ENCODE results near the gene TIAM1. TPM values are rescaled to one million over a fixed set of nuclear protein-coding genes. Genes with fewer than 3 reads are reported as not detected.

The TIAM1 gene
- total and polyA plus RNA-seq, 2 experiments from 2014 or later: 3.2 to 7.6 TPM

GRCh38 chr21:31211836-31212235, 132.2 kb downstream of the TIAM1 start:
- Histone ChIP-seq H3K36me3 (ENCODE audit: low read depth) (no peaks in the 10 kb centered on the region), H3K9me3 (ENCODE audit: low read depth) (no peaks in the 10 kb centered on the region), H4K20me1 (ENCODE audit: insufficient read depth) (no peaks in the 10 kb centered on the region), H3K9me2 (ENCODE audit: insufficient read depth) (no peaks in the 10 kb centered on the region), H2AFZ (no peak overlapping the region), H3K27ac (no peak overlapping the region; the same call in 1 of the 2 replicates), H3K4me2 (ENCODE audit: unreplicated experiment) (no peak overlapping the region), H3K79me2 (ENCODE audit: insufficient read depth) (no peaks in the 10 kb centered on the region), H3K4me1 (ENCODE audit: insufficient read depth) (peaks cover 7% of the 10 kb centered on the region; the same call in 1 of the 2 replicates), H3F3A (ENCODE audit: insufficient read depth) (no peaks in the 10 kb centered on the region), H3K4me3 (no peak overlapping the region), H3K9ac (no peak overlapping the region), H3K27me3 (replicated peaks; ENCODE audit: insufficient read depth) (no peaks in the 10 kb centered on the region)
- 88 to 94% methylated on average over 2 of the region's 2 CpGs for WGBS, 2 experiments (ENCODE audit: low coverage in 1 of 2, low lambda C conversion rate in 2 of 2, missing lambda C conversion rate in 2 of 2)
- TF ChIP-seq EZH2 (IDR thresholded peaks at IDR 0.05; ENCODE audit: insufficient read depth, poor library complexity, severe bottlenecking) (no peak), EZH2phosphoT487 (IDR thresholded peaks at IDR 0.05; ENCODE audit: insufficient read depth, low read depth) (no peak)
- DNase-seq: peak; percentile 19
- in situ Hi-C loops (cut with MboI): no loop called here

GRCh38 chr21:31205412-31205811, 138.6 kb downstream of the TIAM1 start:
- Histone ChIP-seq H3F3A (ENCODE audit: insufficient read depth) (peaks cover 33% of the 10 kb centered on the region), H3K4me3 (no peak overlapping the region), H2AFZ (no peak overlapping the region), H3K4me1 (ENCODE audit: insufficient read depth) (peaks cover 37% of the 10 kb centered on the region), H4K20me1 (ENCODE audit: insufficient read depth) (no peaks in the 10 kb centered on the region), H3K9me3 (ENCODE audit: low read depth) (no peaks in the 10 kb centered on the region), H3K36me3 (ENCODE audit: low read depth) (no peaks in the 10 kb centered on the region), H3K9me2 (ENCODE audit: insufficient read depth) (no peaks in the 10 kb centered on the region), H3K27me3 (replicated peaks; ENCODE audit: insufficient read depth) (no peaks in the 10 kb centered on the region), H3K79me2 (ENCODE audit: insufficient read depth) (no peaks in the 10 kb centered on the region), H3K4me2 (ENCODE audit: unreplicated experiment) (no peak overlapping the region), H3K27ac (no peak overlapping the region), H3K9ac (no peak overlapping the region)
- 87 to 100% methylated on average over 1 of the region's 1 CpG for WGBS, 2 experiments (ENCODE audit: low coverage in 1 of 2, low lambda C conversion rate in 2 of 2, missing lambda C conversion rate in 2 of 2)
- in situ Hi-C loops (cut with MboI): no loop called here
- no peak for DNase-seq
- no peak for TF ChIP-seq EZH2phosphoT487 (IDR thresholded peaks at IDR 0.05; ENCODE audit: insufficient read depth, low read depth)
- TF ChIP-seq EZH2 (IDR thresholded peaks at IDR 0.05; ENCODE audit: insufficient read depth, poor library complexity, severe bottlenecking): no peak

GRCh38 chr21:31204801-31205200, 139.3 kb downstream of the TIAM1 start:
- Histone ChIP-seq H3K9ac (no peak overlapping the region), H3K4me1 (ENCODE audit: insufficient read depth) (peaks cover 37% of the 10 kb centered on the region), H3K4me2 (ENCODE audit: unreplicated experiment) (no peak overlapping the region), H3K4me3 (no peak overlapping the region), H3F3A (ENCODE audit: insufficient read depth) (peaks cover 33% of the 10 kb centered on the region), H3K27ac (no peak overlapping the region), H3K9me3 (ENCODE audit: low read depth) (no peaks in the 10 kb centered on the region), H3K79me2 (ENCODE audit: insufficient read depth) (no peaks in the 10 kb centered on the region), H3K9me2 (ENCODE audit: insufficient read depth) (no peaks in the 10 kb centered on the region), H2AFZ (no peak overlapping the region), H4K20me1 (ENCODE audit: insufficient read depth) (no peaks in the 10 kb centered on the region), H3K36me3 (ENCODE audit: low read depth) (no peaks in the 10 kb centered on the region), H3K27me3 (replicated peaks; ENCODE audit: insufficient read depth) (no peaks in the 10 kb centered on the region)
- TF ChIP-seq EZH2phosphoT487 (IDR thresholded peaks at IDR 0.05; ENCODE audit: insufficient read depth, low read depth): no peak
- no peak for TF ChIP-seq EZH2 (IDR thresholded peaks at IDR 0.05; ENCODE audit: insufficient read depth, poor library complexity, severe bottlenecking)
- 87 to 91% methylated on average over 3 of the region's 3 CpGs for WGBS, 2 experiments (ENCODE audit: low coverage in 1 of 2, low lambda C conversion rate in 2 of 2, missing lambda C conversion rate in 2 of 2)
- DNase-seq: no peak
- in situ Hi-C loops (cut with MboI): no loop called here

- no peak overlapping the region for H3K4me3 ChIP-seq
- H3K79me2 ChIP-seq (ENCODE audit: insufficient read depth): no peaks in the 10 kb centered on the region
- H3K9me2 ChIP-seq (ENCODE audit: insufficient read depth): no peaks in the 10 kb centered on the region
- no peak for TF ChIP-seq EZH2phosphoT487 (IDR thresholded peaks at IDR 0.05; ENCODE audit: insufficient read depth, low read depth)
- TF ChIP-seq EZH2 (IDR thresholded peaks at IDR 0.05; ENCODE audit: insufficient read depth, poor library complexity, severe bottlenecking): no peak
- in situ Hi-C loops (cut with MboI): no loop called here
- 64 to 65% methylated on average over 5 of the region's 5 CpGs for WGBS, 2 experiments (ENCODE audit: low coverage in 1 of 2, low lambda C conversion rate in 2 of 2, missing lambda C conversion rate in 2 of 2)
- peak; percentile 70 for DNase-seq
- peak overlapping the region; percentile 43 for H3K4me2 ChIP-seq (ENCODE audit: unreplicated experiment)
- no peaks in the 10 kb centered on the region for H3K36me3 ChIP-seq (ENCODE audit: low read depth)
- no peaks in the 10 kb centered on the region for H3K27me3 ChIP-seq (replicated peaks; ENCODE audit: insufficient read depth)
- peaks cover 33% of the 10 kb centered on the region for H3F3A ChIP-seq (ENCODE audit: insufficient read depth)
- no peak overlapping the region for H2AFZ ChIP-seq
- no peaks in the 10 kb centered on the region for H3K9me3 ChIP-seq (ENCODE audit: low read depth)
- no peak overlapping the region for H3K9ac ChIP-seq
- peaks cover 37% of the 10 kb centered on the region for H3K4me1 ChIP-seq (ENCODE audit: insufficient read depth)
- no peaks in the 10 kb centered on the region for H4K20me1 ChIP-seq (ENCODE audit: insufficient read depth)
- H3K27ac ChIP-seq: peak overlapping the region; percentile 29
Measured at GRCh38 chr21:31203431-31204054, 140.5 kb downstream of the TIAM1 start.

Measured in GM23248 (cell line).